GM21526 (cell line): ENCODE measurements around the gene PROCA1.
A peak's percentile ranks its signal among the peaks of the same experiment; 100 is the strongest.

Experiments
- ATAC-seq: cut with Tn5 transposase; IDR thresholded peaks from one replicate; pipeline ENCODE4 v1.9.1; 2021; ENCODE audit warnings: moderate library complexity; ENCODE audit not compliant: unreplicated experiment, low FRiP score

The PROCA1 gene

GRCh38 chr17:28712705-28713415 is 1.2 kb upstream of the PROCA1 start:
- ATAC-seq: no peak

- ATAC-seq: no peak
Observed at GRCh38 chr17:28712032-28712704, 480 bp upstream of the PROCA1 start.

GRCh38 chr17:28710861-28711722 is 596 bp downstream of the PROCA1 start:
- ATAC-seq: peak; percentile 55

GRCh38 chr17:28707339-28707720 is 4.4 kb downstream of the PROCA1 start:
- no peak for ATAC-seq

GRCh38 chr17:28706471-28707338 is 5.0 kb downstream of the PROCA1 start:
- ATAC-seq: no peak

GRCh38 chr17:28705728-28706334 is 5.9 kb downstream of the PROCA1 start:
- ATAC-seq: no peak

- no peak for ATAC-seq
Observed at GRCh38 chr17:28705074-28705659, 6.5 kb downstream of the PROCA1 start.

GRCh38 chr17:28704219-28704858 is 7.3 kb downstream of the PROCA1 start:
- no peak for ATAC-seq

- ATAC-seq: no peak
Observed at GRCh38 chr17:28703552-28704218, 8.0 kb downstream of the PROCA1 start.

- no peak for ATAC-seq
Observed at GRCh38 chr17:28702752-28703150, 8.9 kb downstream of the PROCA1 start.

GRCh38 chr17:28702026-28702751 is 9.5 kb downstream of the PROCA1 start:
- no peak for ATAC-seq

GRCh38 chr17:28700830-28701492 is 10.7 kb downstream of the PROCA1 start:
- no peak for ATAC-seq

GRCh38 chr17:28700278-28700677 is 11.4 kb downstream of the PROCA1 start:
- no peak for ATAC-seq

- ATAC-seq: no peak
Observed at GRCh38 chr17:28698253-28698941, 13.3 kb downstream of the PROCA1 start.

- no peak for ATAC-seq
Observed at GRCh38 chr17:28693869-28694268, 17.8 kb downstream of the PROCA1 start.

GRCh38 chr17:28689011-28689410 is 22.7 kb downstream of the PROCA1 start:
- no peak for ATAC-seq

GRCh38 chr17:28688481-28688880 is 23.2 kb downstream of the PROCA1 start:
- ATAC-seq: no peak
